NCI-H1092 (cell line): Measurements from ENCODE around the gene PTGER3.

Experiments
- DNase-seq: peaks from one replicate; lab custom pipeline; 2025; lab: John Stamatoyannopoulos, UW

PTGER3 gene

DNA sequence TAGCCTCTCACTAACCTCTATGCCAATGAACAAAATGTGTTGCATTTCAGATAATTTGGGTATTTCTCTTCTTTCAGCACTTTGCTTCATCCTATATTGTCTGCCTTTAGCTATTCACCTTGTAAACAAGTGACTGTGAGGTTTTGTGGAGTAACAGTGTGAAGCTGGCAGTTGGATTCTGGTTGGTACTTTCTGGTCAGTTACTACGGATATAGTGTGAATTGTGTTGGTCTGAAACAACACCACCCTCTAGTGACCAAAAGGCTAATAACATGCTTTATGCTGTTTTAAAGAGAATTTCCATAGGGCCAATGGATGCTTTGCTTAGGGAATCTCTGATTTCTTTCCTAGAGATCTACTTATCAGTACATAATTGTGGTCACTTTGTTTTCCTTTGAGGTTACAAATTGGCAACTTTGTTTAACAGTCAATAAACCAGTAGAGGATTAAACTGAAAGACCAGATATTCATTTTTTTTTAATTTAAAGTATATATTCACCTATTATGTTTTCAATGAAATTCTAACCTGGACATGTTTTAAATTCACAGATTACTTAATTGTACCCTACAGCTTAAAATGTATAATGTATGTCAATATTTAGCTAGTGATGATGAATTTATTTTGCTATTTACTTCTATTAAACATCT, 2.5 kb upstream of the PTGER3 start:
- peak; percentile 19 for DNase-seq

DNA sequence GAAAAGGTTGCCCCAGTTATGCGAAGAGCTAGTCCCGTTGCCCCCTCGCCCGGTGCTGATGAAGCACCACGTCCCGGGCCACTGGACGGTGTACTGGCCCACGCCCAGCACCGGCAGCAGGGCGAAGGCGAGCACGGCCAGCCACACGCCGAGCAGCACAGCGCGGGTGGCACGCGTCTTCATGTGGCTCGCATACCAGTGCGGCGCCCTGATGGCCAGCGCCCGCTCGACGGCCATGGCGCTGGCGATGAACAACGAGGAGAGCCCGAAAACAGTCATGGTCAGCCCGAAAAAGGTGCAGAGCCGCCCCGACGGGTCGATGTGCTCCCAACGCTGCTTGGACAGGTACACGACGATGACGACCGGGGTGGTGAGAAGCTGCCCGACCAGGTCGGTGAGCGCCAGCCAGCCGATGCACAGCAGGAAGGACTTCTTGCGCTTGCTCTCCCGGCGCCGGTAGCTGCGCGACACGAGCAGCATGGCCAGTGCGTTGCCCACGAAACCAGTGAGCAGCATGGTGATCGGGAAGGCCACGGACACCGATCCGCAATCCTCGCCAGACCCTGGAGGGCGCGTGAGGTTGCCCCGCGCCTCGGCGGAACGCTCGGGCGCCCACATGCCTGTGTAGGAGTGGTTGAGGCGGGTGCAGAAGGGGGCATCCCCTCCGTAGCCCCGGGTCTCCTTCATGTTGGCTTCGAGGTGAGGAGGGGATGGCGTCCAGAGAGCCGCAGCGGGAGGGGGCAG, 553 bp downstream of the PTGER3 start:
- no peak for DNase-seq

DNA sequence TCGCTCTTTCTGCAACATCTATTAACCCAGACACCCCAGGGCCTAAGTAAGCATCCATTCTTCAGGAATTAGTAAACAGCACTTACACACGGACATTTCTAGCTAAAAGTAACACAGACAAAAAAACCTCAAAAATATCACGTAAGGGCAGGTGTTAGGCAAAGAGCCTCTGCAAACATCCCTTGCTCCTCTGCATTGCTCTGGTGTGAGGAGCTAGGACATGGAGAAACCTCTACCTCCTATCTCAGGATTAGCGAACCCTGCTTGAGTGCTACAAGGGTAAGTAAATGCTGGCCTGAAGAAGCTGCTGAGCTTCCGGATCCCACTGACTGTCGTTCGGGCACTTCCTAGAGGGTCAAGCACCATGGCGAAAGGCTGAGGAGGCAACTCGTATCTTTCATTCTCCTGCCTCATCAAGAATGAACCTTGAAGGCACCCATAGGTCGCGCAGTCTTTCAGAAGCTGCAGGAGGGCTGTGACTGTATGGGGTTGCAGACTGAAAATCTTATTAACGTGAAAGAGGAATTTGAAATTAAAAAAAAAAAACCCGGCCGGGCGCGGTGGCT, 2.1 kb downstream of the PTGER3 start:
- DNase-seq: no peak

DNA sequence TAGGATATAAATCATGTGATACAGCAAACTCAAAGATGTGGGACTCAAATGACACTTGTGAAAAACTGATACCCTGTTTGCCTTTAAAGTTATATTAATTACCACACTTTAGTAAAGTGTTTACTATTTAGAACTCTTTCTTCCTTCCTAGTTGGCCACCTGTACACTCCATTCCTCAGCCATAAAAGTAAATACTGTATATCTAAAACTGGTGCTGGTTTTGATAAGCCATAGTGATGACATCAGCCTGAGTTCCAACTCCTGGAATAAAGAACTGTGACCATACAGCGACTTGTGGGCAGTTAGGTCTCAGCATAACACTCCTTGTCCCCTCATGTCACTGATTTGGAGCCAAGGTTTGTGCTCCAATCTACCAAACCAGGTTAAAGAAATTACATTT, 2.8 kb downstream of the PTGER3 start:
- DNase-seq: no peak

DNA sequence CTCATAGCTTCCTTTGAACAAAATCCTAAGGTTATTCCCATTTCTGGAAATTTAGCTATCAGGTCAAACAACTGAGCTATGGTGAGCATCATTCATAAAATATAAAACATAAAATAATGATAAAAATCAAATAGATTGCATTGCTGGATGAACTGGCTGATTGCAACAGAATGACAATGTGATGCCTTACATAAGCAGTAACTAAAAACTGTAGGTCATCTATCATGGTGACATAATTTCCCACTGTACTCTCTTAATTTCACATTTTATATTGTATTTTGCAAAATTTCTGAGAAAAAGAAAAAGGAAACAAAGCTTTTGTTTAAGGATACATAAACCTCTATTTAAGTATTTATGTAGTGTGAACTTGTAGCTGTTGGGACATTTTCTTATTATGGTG, 4.6 kb downstream of the PTGER3 start:
- DNase-seq: no peak

DNA sequence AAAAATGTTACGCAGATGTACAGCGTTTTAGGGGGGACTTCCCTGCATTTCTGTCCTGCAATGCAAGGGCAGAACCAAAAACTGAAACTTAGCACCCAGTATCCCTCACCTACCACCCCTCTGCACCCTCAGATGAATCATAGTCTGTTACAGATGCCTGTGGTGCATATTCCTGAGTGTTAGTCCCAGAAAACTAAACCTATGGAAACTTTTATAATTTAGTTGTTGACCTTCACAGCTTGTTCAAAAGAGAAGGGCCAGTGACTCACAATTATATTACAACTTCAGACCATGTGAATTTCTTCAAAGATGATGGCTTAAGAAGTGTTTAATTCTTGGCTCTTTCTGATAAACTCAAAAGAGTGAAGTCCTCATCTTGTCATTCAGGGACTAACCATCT, 5.8 kb downstream of the PTGER3 start:
- DNase-seq: no peak

DNA sequence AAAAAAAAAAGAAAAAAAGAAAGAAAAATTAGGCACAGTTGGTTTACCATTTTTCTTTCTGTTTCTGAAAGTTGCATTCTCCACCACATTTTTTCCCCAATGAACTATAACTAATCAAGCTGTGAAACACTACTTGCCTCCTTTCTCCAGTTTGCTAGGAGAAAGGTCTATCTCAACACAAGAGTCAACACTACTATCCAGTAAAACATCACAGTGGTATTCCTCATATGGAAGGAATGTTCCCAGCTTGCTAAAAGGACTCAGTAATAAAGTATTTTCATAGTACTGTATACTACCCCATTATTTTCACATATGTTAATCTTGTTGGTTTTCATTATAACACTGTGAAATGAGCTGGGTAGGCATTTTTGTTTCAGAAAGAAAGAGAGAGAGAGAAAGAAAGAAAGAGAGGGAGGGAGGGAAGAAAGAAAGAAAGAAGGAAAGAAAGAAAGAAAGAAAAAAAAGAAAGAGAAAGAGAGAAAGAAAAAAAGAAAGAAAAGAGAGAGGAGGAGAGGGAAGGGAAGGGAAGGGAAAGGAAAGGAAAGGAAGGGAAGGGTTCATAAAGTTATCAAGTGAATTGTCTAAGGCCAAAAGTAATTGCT, 7.9 kb downstream of the PTGER3 start:
- no peak for DNase-seq

DNA sequence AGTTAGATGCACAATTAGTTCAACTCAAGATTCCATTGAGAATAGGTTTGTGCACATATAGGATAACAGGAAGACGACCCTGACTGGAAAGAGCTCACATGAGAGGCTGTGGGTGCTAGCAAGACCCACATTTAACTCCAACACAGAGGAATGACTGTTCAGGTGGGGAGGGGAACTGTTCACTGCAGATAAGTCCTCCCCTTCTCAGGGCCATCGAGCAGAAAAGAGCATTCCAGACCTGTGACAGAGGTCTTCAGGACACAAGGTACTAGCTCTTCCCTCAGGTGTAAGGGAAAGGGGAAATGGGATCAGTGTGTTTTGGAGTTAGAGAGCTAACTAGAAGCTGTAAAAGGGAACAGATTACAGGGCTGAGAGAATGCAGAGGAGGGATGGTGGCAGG, 8.7 kb downstream of the PTGER3 start:
- DNase-seq: no peak

DNA sequence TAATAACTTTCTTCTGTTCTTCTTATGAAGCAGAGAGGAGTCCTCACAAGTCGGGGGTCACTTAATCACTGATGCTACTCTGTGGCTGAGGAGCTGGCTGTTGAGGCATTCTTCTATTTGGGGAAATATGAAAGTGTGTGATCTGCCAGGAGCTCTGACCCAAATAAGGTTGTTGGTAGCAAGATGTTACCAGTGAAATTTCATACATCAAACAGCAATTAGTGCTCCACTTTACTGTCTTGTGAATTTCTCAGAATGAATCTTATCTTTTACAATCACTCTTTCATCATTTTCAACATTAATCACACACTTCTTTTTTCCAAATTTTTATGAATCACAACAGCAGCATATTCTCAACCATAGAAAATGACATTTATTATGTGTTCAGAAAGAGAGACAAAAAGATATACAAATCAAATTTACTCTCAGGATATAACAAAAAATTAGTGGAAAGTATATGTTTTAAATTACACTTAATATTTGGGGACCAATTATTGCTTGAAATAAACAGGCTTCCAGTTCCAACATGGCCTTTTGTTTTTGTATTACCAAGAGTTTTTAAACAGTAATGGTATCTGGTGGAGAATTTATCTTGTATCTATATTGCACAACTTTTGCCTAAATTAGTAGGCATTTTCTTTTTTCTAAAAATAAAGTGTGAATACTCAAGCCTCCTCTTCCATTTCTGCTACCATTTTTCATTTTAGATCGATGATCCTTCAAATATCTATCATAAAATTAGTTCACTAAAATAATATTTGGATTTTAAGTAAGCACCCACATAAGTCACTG, 9.6 kb downstream of the PTGER3 start:
- no peak for DNase-seq

DNA sequence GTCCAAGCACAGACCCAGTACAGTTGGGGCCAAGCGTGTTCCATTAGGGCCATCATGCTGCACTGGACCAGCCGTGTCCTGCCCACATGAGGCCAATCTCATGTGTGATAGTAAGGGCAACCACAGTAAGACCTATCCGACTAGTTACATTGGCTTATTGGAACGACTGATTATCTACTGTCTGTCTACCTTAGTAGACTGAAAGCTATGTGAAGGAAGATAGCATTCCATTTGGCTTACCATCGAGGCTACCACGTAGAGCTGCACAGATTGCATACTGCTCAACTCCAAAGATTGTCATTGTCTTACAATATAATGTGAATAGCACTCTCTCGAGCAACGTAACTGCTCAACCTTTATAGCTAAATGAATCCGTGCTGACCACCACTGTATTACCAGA, 10.6 kb downstream of the PTGER3 start:
- no peak for DNase-seq

DNA sequence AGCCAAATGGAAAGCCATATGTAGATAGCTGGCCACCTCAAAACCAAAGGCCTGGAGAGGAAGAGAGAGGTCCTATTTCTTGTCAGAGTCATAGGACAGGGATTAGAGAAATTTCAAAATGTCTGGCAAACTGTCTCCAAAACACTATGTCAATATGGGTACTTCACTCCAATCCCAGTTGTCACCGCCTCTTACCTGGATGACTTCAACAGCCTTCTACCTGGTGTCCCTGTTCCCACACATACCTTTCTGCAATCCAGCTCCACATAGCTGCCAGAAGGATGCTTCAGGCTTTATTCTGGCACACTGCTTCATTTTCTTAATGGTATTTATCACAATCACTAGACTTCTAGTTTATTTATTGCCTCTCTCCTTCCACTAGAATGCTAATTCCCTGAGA, 14.5 kb downstream of the PTGER3 start:
- DNase-seq: no peak

DNA sequence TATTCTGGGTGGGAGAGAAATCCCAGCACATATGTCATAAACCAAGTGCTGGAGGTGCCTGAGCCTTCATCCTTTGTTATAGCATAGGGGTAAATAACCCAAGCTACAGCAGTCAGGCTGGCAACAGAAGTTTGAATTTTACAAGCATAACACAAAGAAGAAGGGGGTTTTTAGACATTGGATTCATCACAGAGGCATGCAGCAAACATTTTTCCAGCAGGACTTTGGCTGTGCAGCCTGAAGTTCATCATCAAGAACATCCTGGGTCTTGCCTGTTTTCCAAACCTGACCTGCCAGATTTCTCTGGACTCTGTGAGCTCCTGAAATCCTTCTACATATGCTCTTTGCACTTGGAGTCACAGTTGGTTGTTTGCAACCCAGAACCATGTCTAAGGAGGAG, 16.2 kb downstream of the PTGER3 start:
- DNase-seq: no peak

DNA sequence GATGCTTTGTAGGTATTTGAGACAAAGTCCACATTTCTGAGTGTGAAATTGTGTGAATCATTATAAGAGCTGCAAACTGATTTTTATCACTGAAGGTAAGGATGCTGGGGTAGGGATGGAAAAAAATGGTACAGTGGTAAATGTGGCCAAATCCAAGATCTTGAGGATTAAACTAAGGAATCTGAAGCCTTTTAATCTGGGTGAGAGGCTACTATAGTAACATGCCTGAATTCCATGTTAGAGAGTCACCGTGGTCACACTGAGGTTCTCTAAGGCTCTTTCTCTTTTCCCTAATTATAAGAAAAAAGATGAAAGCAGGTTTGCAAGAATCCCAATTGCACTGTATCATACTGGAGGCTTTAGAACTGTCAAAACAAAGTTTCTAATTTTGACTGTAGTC, 17.6 kb downstream of the PTGER3 start:
- no peak for DNase-seq

DNA sequence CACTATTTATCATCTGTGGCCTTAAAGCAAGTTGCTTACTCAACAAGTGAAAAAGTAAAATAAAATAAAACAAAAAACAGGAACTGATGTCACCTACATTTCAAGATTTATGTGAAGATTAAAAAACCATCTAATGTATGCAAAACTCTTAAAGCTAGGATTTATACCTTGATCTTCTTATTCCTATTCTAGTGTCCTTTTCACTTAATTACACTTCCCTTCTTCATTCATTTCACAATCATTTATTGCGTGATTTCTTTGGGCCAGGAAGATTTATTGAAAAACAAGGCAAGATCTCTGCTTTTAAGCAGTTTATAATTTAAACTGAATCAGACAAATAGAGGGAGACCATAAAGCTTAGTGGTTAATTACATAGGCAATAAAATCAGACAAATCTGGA, 18.6 kb downstream of the PTGER3 start:
- DNase-seq: no peak

DNA sequence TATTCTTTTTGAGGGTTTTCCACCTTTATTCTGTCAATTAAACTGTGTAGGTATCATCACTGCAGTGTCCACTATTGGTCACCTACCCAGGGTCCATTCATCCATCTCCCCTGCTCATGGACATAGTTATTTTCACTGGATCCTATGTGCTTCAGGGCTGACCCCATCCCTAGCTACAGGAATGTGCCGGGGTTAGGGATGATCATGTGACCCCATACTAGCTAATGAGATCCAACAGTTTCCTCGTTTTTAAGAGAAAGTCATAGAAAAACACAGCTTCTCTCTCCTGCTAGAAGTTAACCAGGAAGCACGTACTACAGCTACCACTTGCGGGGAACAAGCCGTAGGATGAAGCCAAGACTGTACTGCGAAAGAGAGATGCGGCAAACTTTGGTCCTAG, 19.6 kb downstream of the PTGER3 start:
- no peak for DNase-seq

DNA sequence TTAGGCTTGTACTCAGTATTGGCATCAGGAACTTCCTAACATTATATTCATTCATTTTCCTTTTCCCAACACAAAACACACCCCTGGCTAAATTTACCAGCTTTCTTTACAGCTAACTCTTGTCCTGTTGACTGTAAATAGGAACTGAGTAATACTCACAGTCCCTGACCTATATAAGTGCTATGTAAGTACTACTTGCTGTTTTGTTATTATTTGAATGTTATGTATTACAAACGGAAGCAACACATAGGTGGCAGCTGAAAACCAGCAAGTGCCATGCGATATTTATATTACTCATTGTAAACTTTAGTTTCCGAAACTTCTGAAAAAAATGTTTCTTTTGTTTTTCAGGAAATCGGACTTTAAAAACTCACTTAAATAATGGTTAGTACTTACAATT, 21.5 kb downstream of the PTGER3 start:
- DNase-seq: no peak

DNA sequence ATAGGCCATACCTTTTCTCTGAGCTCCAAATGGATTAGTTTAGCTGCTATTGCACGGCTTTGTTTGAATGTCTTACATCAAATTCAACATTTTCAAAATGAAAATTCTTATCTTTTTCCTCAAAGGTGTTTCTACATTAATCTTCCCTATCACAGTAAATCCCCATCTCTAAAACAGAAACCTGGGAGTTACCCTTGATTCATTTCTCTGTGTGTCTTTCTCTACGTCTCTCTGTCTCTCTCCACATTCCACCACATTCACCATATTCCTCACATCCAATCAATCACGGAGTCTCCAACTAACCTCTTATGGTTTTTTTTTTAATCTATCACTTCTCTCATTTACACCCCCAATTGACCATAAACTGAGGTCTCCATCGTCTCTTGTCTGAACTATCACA, 24.1 kb downstream of the PTGER3 start:
- DNase-seq: no peak

DNA sequence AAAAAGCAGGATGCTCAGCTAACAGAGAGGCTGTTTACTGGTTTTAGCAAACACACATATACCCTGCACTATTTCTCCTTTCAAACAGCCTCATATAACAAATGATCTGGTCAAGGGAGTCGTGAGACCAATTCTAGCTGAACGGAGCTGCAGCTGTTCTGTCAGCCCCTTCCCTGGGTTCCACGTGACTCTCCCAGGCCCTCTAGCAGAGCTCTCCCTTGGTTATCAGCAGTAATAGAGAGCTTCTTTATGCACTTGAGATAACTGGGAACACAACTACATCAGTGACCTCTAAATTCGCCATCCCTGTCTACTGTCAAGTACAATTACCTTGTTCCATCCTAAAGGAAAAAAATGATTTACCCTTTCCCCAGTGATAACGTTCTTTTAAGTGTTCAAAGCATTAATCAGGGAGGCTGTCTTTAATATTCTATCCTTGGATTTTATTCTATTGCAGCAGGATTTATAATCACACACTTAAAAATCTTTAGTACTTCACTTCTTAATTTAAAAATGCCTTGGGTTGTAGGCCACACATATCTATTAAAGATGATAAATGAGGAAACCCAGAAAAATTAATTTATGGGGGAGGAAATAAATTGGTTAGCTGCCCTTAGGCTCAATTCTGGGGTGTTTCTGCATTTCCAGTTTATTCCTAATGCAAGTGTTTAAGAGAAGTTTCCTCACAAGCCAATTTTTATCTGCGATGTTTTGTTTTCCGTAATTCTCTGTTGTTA, 28.2 kb downstream of the PTGER3 start:
- no peak for DNase-seq

DNA sequence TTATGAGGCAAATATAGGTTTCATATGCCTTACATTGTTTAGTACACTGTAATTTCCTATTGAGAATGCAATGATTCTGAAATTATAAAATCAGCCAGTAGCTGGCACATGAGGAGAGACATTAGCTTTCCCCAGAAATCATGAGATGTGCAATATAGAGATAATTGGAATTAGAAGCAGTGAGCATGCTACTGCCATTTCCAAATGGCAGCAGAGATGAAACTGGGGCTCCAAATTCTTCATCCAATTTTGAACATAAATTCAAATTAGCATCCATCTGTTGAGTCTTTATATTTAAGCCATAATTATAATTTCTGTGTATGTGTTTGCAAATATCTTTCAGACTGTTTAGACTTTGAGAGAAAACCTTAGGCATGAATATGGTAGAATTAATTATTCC, 28.8 kb downstream of the PTGER3 start:
- no peak for DNase-seq

DNA sequence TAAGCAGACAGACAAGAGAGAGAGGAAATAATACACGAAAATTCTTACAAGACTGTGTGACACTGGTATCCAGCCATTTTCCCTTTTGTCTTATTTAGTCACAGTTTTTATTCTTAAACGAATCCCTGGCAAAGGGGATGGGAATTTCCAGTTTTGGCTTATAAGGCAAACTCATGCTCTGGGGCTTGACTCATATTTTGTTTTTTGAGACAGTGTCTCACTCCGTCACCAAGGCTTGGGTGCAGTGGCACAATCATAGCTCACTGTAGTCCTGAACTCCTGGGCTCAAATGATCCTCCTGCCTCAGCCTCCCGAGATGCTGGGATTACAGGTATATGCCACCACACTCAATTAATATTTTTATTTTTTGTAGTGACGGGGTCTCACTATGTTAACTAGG, 31.9 kb downstream of the PTGER3 start:
- DNase-seq: no peak

DNA sequence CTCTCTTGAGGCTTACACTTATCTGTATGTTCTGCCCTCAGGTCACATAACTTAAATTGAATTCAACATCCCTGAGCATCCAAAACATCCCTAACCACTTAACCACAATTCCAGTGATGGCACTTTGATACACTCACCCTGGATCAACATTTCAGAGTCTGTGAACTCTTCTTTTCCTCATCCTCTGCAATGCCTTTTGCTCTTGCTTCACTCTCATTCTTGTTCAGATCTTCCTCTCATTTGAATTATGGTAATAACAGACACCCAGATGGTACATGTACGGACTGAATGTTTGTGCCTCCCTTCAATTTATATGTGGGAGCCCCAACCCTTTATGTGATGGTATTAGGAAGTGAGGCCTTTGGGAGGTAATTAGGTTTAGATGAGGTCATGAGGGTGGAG, 33.4 kb downstream of the PTGER3 start:
- DNase-seq: no peak
